Activated CD8-positive, alpha-beta memory T cell treated with anti-CD3 and anti-CD28 coated beads, Interleukin-2, amount 50 U/mL, for 1 hour (primary cell): ENCODE results near the gene HSPB6.

Experiments used
- DNase-seq: peaks from one replicate; pipeline ENCODE4 v3.0.0-alpha.2; 2020; ENCODE audit errors: extremely low read depth

The HSPB6 gene

GRCh38 chr19:35767288-35768081, 10.7 kb upstream of the HSPB6 start:
- no peak for DNase-seq

- DNase-seq: no peak
Measured at GRCh38 chr19:35766571-35767104, 9.8 kb upstream of the HSPB6 start.

GRCh38 chr19:35764432-35765315, 7.8 kb upstream of the HSPB6 start:
- no peak for DNase-seq

GRCh38 chr19:35760711-35761349, 4.0 kb upstream of the HSPB6 start:
- DNase-seq: no peak

- DNase-seq: no peak
Measured at GRCh38 chr19:35759697-35760096, 2.9 kb upstream of the HSPB6 start.

- DNase-seq: peak; percentile 97
Measured at GRCh38 chr19:35757749-35758608, 1.1 kb upstream of the HSPB6 start, which contains the start of gene PROSER3. TSS of gene PROSER3 (plus strand) at chr19:35758176. CDS start at chr19:35758216, 40 bp downstream.

- DNase-seq: no peak
Measured at GRCh38 chr19:35757231-35757748, 461 bp upstream of the HSPB6 start.

- no peak for DNase-seq
Measured at GRCh38 chr19:35755550-35756376, 1.1 kb downstream of the HSPB6 start.

- DNase-seq: no peak
Measured at GRCh38 chr19:35755131-35755549, 1.7 kb downstream of the HSPB6 start.

GRCh38 chr19:35754370-35755130, 2.3 kb downstream of the HSPB6 start:
- DNase-seq: no peak

- no peak for DNase-seq
Measured at GRCh38 chr19:35753634-35754369, 3.0 kb downstream of the HSPB6 start.

GRCh38 chr19:35752746-35753350, 4.0 kb downstream of the HSPB6 start:
- no peak for DNase-seq

- no peak for DNase-seq
Measured at GRCh38 chr19:35751839-35752745, 4.7 kb downstream of the HSPB6 start.

- DNase-seq: no peak
Measured at GRCh38 chr19:35750167-35750566, 6.7 kb downstream of the HSPB6 start.

GRCh38 chr19:35748106-35749020, 8.5 kb downstream of the HSPB6 start, which contains the start of gene LIN37:
TSS of gene LIN37 (plus strand) at chr19:35748576. CDS start at chr19:35748725, 149 bp downstream.
- peak; percentile 98 for DNase-seq

- DNase-seq: no peak
Measured at GRCh38 chr19:35746531-35746930, 10.3 kb downstream of the HSPB6 start.
